Gastroesophageal sphincter (tissue), 3 donors: ENCODE data around the gene KCNAB1.

ENCODE experiments used
- EP300 ChIP-seq: sonication (generic); formaldehyde crosslinking; IDR thresholded peaks from one replicate; pipeline ENCODE4 v1.6.1; 2017; ENCODE audit warnings: antibody characterized with exemption, mild to moderate bottlenecking
- POLR2A ChIP-seq, 2 donors: fragments of 450-650 bp; IDR thresholded peaks; one replicate each; pipeline ENCODE4 v1.6.1; 2017; ENCODE audit warnings: antibody characterized with exemption in 2 of 2, mild to moderate bottlenecking in 2 of 2, moderate library complexity in 1 of 2
- POLR2AphosphoS5 ChIP-seq: sonication (generic); formaldehyde crosslinking; IDR thresholded peaks from one replicate; pipeline ENCODE4 v1.6.1; 2017; ENCODE audit warnings: antibody characterized with exemption
- TF ChIP-seq, protein P1 (sequence below), 4 experiments: fragments of 200-600 bp in 2 of 4; fragments of 450-650 bp in 2 of 4; sonication (generic) in 1 of 4; IDR thresholded peaks; one replicate each; pipeline ENCODE4 v1.5.1; 2017 to 2019; ENCODE audit warnings: antibody characterized with exemption in 4 of 4, mild to moderate bottlenecking in 2 of 4, moderate library complexity in 2 of 4

DNA sequence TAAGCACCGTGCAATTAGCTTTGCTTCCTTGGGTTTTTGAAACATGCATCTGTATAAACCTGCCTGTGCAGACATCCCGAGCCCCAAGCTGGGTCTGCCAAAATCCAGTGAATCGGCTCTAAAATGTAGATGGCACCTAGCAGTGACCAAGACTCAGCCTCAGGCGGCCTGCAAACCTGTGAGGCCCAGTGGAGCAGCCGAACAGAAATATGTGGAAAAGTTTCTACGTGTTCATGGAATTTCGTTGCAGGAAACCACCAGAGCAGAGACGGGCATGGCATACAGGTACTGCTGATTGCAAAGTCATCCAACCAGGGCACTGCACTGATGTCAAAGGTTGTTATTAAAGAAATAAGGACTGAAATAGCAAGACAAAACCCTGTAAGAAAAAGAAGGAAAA, 22.8 kb downstream of the KCNAB1 start:
- no peak for TF ChIP-seq POLR2AphosphoS5
- TF ChIP-seq, protein P1, sequence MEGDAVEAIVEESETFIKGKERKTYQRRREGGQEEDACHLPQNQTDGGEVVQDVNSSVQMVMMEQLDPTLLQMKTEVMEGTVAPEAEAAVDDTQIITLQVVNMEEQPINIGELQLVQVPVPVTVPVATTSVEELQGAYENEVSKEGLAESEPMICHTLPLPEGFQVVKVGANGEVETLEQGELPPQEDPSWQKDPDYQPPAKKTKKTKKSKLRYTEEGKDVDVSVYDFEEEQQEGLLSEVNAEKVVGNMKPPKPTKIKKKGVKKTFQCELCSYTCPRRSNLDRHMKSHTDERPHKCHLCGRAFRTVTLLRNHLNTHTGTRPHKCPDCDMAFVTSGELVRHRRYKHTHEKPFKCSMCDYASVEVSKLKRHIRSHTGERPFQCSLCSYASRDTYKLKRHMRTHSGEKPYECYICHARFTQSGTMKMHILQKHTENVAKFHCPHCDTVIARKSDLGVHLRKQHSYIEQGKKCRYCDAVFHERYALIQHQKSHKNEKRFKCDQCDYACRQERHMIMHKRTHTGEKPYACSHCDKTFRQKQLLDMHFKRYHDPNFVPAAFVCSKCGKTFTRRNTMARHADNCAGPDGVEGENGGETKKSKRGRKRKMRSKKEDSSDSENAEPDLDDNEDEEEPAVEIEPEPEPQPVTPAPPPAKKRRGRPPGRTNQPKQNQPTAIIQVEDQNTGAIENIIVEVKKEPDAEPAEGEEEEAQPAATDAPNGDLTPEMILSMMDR (IDR thresholded peaks at IDR 0.05): no peak
- TF ChIP-seq POLR2A (IDR thresholded peaks at IDR 0.05): no peak
- TF ChIP-seq EP300: no peak
